Skin epidermis (tissue), 12 donors: ENCODE results near the gene FGF1.

Source experiments
- H3K27ac ChIP-seq, 21 experiments: fragments of 200-600 bp; sonication (generic) in 11 of 21; one replicate each; pipeline ENCODE4 v1.5.0; 2020; ENCODE audit warnings: mild to moderate bottlenecking in 3 of 21, inconsistent platforms in 2 of 21, moderate library complexity in 2 of 21
- H3K4me3 ChIP-seq, 7 experiments: fragments of 200-600 bp; sonication (generic) in 2 of 7; one replicate each; pipeline ENCODE4 v1.5.0; 2020; ENCODE audit warnings: inconsistent platforms in 2 of 7, mild to moderate bottlenecking in 2 of 7, moderate library complexity in 1 of 7

FGF1 gene

DNA sequence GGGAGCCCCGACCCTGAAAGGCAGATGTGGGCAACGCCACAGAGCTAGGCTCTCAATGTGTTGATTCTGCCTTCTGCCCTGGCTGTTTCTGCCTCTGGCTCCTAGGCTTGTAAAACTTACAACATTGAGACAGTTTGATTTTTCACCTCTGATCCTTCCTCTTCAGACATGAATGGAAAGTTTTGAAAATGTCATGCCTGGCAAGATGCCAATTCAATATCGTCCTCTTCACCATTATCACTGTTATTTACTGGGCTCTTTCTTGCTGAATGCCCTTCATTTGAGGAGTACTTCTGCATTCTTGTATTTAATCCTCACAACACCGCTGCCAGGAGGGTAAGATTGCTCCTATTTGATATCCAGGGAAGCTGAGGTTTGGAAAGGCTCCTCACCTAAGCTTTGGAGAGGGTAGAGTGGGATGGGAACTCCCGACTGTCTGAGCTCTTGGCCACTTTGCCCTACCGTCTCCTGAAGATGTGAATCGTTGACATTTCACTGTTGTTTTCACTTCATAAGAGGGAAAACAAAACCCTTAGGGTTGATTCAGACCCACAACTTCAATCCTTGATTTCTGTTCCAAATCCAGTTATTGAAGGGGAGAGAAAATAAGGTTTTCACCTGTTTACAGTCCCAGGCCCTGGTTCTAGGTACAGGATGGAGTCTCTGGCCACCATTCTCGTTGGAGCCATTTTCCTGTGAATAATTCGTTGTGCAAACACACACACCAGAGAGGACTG lies 12.7 kb upstream of the FGF1 start:
- H3K27ac ChIP-seq = no peak overlapping the region

DNA sequence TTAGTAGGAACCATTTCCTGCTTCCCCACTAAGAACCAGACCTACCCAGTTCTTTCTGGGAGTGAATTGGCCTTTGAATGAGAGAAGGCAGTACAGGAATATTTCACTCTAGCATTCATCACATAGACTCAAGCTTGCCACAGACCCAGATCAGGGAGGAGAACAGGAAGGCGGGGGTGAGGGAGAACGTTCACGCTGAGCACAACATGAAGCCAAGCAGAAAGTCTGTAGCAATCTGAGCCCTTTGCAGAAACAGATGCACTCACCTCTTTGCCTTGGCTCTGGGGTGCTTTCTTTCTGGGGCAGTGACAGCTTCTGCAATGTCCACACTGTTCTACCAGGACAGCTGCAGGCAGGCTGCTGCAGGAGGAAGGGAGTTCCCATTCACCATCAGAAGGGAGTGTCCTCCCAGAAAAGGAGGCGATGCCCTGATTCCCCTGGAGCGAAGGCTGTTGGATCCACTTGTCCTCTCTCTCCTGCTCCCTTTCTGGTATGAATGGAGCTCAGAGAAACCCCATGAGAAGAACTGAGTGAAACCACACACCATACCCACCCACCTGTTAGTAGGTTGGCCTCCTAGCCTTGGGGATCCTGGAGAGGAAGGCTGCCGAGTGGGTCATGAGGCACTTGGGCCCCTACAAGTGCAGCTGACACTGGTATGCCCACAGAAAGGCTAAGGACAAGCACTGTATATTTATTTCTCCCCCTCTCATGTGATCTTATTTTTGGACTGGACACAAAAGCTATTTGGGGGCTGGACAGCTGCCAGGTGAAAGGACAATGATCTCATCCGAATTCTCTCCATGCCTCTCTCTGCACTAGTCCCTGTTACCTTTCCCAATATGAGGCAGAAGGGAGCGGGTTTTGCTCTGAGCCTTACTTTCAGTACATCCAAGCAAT lies 11.7 kb upstream of the FGF1 start:
- Histone ChIP-seq H3K4me3 (no peak overlapping the region), H3K27ac (no peak overlapping the region)

More for the DNA sequence above, 12.7 kb upstream of the FGF1 start:
- no peak overlapping the region for H3K4me3 ChIP-seq

DNA sequence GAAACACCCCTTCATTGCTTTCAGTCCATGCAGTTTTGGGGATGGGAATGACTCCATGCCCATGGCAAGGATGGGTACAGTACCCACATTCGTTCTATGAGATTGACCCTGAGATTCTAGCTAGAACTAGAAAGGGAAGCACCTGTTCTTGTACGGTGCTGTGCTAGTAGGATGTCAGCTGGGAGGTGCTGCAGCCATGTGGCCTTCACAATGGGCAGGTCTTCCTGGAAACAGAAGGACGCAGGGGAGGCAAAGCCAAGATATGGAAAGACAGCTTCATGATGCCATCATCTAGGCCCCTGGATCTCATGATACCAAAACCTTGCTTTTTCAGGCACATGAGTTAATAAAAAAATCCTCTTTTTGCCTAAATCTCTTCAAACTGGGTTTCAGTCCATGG lies 10.5 kb upstream of the FGF1 start:
- no peak overlapping the region for H3K27ac ChIP-seq
- no peak overlapping the region for H3K4me3 ChIP-seq

DNA sequence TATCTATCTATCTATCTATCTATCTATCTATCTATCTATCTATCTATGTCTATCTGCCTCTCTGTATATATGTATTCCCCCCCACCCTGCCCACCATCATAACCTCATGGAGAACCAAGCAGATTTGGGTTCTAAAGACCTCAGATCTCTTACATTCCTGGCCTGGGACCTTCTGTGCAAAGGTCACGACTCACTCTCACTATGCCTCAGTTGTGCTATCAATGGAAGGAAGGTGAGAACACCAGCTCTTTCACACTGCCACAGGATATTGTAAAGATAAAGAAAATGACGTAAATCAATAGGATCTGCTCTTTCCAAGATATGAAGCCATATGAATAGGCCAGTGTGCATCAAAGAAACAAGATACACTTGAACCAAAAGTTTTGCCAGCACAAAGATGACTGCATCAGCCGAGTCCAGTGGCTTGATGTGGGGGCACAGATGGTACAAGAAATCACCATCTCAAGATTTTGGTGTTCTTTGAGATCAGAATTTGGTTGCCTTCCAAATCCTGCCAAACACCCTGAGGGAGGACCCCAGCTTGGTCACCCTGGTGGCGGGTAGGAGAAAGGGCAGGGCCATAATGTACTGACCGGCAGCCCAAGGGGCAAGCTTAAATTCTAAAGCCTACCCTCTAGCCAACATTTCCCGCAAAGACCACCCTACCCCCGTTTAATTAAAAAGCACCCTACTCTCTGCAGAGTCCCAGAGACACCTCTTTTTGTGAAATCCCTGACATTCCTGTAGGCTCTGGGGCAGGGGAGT lies 8.4 kb upstream of the FGF1 start:
- Histone ChIP-seq H3K27ac (no peak overlapping the region), H3K4me3 (no peak overlapping the region)

DNA sequence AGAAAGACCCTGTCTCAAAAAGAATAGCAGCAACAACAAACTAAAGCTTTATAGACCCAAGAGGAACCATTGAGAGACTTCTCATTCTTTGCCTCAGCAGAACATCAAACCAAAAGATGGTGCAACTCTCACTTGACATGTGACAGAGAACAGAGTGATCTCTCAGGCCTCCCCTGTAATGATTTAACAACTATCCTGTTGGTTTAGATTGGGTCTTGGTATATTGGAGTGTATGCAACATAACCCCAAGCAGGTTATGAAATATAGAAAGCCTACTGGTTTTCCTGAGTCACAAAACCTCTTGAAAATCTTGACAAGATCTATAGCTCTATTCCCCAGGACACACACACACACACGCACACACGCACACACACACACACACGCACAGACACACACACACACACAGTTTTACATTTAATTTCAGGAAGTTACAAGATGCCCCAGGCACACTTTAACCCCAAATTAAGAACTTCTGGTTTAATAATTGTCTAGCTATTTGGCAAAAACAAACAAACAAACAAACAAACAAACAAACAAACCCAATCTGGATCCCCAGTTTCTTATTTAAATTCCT lies 6.5 kb upstream of the FGF1 start:
- H3K4me3 ChIP-seq = no peak overlapping the region
- no peak overlapping the region for H3K27ac ChIP-seq

DNA sequence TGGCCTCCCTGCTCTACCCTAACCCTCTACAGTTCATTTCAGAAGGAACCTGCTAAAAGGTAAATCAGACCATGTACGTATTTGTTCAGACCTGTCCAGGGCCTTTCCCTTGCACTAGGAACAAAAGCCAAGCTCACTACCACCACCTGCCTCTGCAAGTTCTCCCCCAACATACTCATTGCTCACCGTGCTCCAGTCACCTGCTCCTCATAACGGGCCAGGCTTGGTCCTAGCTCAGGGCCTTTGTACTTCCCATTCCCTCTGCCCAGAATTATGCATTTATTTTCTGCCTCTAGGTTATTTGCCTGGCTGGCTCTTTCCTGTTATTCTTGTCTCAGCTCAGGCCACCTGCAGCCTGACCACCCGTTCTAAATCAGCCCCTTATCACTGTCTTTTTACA lies 4.8 kb upstream of the FGF1 start:
- H3K27ac ChIP-seq = no peak overlapping the region
- no peak overlapping the region for H3K4me3 ChIP-seq

DNA sequence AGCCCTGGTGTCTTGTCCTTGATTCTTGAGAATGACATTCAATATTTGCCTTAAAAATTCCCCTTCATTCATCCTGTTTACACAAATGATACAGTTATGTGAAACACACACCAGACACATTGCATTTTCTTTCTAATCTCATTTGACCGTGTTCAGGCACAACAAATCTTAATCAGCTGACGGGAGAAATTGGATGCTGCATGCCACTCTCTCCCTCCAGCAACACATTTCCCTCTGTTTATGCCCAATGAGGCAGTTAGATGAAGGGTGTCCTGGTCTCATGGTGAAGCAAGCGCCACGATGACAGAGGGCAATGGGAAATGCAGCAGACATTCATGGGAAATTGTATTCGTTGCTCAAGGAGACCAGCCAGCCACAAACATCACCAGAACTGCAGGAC lies 3.2 kb upstream of the FGF1 start:
- H3K4me3 ChIP-seq = no peak overlapping the region
- H3K27ac ChIP-seq = no peak overlapping the region

DNA sequence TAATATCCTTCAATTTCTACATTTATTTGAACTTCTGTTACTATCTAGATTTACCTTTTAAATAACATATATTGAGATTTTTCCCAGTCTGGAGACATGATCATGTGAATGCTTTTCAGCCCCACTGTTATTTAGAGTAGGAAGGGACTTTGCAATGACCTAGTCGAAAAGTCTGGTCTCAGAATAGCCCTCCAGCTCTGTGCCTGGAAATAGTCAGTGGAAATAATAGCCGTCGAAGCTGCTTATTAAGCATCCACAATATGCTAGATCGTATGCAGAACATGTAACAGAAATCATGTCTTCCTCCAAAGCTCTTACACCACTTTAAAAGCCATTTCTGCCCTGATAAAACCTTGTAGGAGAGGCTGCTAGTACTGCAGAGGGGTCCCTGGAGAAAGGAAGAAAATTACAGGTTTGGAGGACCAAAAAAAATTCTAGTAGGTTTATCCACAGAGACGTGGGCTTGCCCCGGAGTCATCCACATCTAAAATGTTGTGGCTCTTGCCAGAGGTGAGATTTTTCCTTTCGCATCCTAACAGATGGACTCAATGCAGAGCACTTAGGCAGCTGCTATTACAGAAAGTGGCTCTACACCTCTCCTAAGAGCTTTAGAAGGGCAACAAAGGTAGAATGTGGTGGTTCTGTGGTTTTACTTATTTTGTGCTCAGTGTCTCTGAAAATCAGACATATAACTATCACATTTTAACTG lies 2.5 kb upstream of the FGF1 start:
- no peak overlapping the region for H3K4me3 ChIP-seq

DNA sequence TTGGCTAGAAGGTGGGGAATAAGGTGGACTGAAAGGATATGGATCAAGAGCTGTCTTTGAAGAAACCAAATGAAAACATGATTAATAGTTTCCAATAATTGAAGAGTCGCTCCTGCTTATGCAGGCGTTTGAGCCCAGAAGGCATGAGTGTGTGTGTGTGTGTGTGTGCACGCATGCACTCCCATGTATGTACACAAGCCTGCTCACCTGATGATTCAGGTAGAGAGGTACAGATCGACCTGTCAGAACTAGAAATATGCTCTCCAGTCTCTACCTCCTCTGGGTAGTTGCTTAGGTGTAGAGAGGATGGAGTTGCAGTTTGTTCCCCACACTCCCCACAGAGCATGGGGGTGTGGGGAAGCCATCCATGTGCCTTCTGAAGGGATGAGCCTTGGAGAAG lies 1.1 kb upstream of the FGF1 start:
- Histone ChIP-seq H3K4me3 (no peak overlapping the region), H3K27ac (peak overlapping the region in 3 of 21 experiments; percentile 44 to 61 (median 58))

More for the DNA sequence above, 2.5 kb upstream of the FGF1 start:
- no peak overlapping the region for H3K27ac ChIP-seq

DNA sequence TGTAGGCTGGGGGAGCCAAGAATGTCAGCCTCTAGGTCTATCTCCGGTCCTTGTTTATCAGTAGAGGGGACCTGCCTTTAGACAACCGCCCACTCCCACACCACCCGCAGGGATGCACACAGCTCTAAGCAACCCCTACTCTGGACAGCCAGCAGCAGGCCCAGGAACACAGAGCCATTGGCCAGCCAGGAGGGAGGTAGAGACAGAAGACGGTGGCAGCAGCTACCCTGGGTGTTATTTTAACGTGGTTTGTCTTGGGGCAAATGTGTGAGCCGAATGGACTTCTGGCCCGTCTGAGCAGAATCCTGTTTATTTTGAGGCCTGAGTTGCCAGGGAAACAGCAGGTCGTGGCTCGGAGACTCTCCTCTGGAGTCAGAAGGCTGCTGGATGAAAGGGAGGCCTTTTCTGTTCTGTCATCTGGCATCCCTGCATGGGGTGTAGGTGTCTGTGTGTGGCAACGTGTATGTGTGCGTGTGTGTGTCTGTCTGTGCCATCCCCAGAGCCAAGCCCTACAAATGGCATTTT lies 382 bp upstream of the FGF1 start:
- no peak overlapping the region for H3K4me3 ChIP-seq
- H3K27ac ChIP-seq = peak overlapping the region in 6 of 21 experiments; percentile 4 to 61 (median 50)

DNA sequence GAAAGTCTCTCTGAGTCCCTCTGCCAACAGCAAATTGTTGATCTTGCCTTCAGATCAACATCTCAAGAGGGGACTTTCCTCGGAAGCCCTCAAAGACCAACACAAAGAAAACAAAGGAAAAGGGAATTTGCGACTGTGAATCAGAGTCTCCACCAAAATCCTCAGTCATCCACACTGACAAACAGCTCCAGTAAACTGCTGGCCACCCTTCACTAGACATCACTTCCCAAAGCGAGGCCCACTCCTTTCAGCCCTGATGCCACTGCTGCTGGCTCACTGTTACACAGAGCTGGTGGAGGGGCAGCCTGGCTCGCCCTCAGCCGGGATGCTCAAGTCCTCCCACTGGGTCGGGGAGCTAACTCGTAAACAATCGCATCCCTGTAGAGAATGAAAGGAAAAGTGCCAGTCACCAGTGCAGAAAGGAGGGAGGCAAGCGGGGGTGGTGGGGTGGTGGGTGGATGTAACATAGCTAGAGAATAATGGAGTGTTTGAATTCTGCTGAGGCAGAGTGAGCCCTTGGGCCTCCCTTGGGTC lies 1.3 kb downstream of the FGF1 start:
- peak overlapping the region in 1 of 7 experiments; percentile 9 for H3K4me3 ChIP-seq
- H3K27ac ChIP-seq = peak overlapping the region in 9 of 21 experiments; percentile 7 to 66 (median 43)

DNA sequence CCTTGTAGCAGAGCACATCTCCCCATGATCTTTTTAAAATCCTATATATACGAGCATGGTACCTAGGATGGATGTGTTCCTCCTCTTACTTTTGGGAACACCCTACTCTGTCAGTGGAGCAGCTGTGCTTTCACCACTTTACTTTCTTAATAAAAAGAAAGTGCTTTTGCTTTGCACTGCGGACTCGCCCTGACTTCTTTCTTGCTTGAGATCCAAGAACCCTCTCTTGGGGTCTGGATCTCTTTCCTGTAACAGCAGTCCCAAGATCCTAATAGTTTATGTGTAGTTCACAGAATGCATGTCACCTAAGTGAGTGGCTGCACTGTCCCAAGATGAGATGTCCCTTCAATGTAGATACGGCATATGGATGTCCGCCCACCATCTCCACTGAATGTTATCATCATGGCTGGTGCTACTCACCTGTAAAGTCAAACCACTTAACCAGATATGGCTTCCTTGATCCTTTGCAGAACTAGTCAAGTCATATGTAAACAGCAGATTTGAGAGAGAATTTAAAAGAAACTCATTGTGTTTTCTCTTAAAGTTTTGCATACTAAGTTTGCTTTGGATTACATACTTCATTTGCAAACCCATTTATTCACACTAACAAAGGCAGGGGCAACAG lies 1.9 kb downstream of the FGF1 start:
- H3K4me3 ChIP-seq = no peak overlapping the region
- peak overlapping the region in 5 of 21 experiments; percentile 29 to 66 (median 43) for H3K27ac ChIP-seq

DNA sequence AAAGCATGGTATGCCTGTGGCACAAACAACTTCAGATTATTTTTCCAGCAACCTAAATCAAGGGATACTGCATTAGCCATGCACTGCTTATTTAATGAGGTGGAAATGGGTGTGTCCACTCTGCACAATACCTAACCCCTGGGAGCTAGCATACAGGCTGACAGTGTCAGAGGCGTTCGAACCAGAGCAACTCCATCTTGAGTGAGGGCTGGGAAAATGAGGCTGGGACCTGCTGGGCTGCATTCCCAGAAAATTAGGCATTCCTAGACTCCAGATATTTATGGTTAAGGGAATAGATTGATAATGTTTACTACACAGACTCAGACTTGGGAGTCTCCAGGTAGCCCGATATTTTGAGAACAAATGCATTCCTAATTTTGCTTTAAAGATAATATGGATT lies 2.8 kb downstream of the FGF1 start:
- Histone ChIP-seq H3K27ac (no peak overlapping the region), H3K4me3 (no peak overlapping the region)

DNA sequence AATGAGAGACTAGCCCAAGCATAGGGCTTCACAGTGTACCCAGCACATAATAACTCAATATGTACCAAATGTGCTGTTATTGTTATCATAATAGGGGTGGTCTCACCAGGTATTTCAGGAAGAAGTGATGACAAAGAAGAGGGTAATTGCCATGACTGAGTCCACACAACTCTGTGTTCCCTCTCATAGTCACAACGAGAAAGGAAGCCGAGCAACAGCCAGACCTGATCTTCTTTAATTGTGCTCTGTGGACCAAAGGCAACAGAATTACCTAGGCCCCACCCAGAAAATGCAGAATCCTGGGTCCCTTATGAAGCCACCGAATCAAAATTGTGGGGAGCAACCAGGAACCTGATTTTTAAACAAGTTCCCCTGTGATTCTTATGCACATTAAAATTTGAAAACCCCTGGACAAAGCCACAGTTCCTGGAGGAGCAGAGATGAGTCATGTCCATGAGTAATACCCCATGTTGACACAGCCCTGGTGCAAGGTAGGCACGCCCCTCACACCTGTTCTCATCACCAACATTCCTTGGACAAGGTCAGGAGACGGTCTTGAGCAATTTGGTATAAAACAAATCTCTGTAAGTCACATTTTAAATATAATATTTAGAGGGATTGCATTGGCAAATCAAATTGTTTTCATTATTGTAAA lies 5.2 kb downstream of the FGF1 start:
- peak overlapping the region in 1 of 21 experiments; percentile 10 for H3K27ac ChIP-seq
- no peak overlapping the region for H3K4me3 ChIP-seq

DNA sequence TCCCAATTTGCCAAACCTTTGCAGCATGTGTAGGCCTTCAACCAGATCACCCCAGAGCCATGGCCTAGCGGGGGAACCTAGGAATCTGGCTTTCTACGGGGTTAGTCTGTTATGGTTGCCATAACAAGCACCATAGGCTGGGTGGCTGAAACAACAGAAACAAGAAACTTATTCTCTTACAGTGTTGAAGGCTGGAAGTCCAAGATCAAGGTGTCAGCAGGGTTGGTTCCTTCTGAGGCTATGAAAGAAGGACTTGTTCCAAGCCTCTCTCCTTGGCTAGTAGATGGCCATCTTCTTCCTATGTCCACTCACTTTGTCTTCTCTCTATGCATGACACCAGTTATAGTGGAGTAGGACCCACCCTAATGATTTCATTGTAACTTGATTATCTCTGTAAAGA lies 6.1 kb downstream of the FGF1 start:
- H3K4me3 ChIP-seq = no peak overlapping the region
- no peak overlapping the region for H3K27ac ChIP-seq

DNA sequence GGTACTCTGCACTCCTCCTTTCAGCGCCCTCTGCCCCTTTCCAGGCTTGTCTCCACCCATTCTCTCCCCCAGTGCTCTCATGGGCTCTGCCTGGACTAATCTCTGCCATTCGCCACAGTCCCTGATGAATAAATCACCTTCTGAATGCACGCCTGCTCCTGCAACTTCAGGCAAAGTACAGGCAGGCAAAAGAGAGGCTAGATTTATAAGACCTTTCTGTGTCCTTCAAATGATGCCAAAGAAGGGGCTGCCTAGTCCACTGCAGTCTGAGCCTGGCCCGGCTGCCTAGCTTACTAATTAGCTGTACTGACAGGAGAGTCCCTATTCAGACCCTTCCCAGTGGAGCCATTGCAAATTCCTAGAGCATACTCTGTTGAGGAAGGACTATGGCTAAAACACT lies 7.4 kb downstream of the FGF1 start:
- Histone ChIP-seq H3K27ac (no peak overlapping the region), H3K4me3 (no peak overlapping the region)

DNA sequence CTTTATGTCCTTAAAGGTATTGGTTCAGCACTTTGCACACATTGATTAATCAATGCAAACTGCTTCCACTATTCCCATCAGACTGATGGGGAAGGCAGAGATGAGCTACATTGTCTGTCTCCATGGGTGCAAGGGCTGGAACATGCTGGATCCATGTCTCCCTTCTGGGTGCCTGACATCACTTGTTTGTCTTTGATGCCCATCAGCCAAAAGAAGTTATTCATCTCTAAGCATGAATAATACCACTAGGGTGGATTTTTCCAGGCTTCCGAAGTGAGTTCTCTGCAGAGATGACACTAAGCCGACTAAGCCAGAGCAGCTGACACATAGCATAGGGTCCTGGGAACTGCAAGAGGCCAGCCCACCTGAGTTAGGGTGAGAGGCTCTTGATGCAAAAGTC lies 8.7 kb downstream of the FGF1 start:
- H3K27ac ChIP-seq = no peak overlapping the region
- H3K4me3 ChIP-seq = no peak overlapping the region

DNA sequence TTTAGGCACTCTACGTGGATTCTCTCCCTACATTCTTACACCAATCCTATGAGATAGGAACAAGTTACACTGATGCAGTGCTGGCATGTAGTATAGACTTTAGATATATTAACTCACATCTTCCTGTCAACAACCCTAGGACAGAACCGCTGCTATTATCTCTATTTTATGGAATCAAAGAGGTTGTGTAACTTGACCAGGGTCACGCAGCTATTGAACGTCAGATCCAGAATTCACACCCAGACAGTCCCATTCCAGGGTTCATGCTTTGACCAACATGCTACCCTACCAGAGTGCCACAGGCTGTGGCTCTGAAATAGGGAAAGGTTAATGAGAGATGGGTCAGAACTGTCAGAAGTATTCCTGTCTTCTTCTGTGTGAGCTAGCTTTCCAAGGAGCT lies 9.6 kb downstream of the FGF1 start:
- Histone ChIP-seq H3K4me3 (no peak overlapping the region), H3K27ac (no peak overlapping the region)
